GM18498 (cell line): ENCODE measurements around the gene RGL2.
"Not testable (repeated sequence)": the region's sequence is repeated elsewhere in the genome, so short reads cannot be mapped to it uniquely, and the experiment has no call there.

ENCODE experiments used
- ATAC-seq: cut with Tn5 transposase; IDR thresholded peaks from one replicate; pipeline ENCODE4 v1.9.1; 2021; ENCODE audit warnings: mild to moderate bottlenecking, moderate library complexity; ENCODE audit not compliant: unreplicated experiment

The RGL2 gene

GRCh38 chr6:33273924-33274902 is 24.5 kb downstream of the RGL2 start:
- ATAC-seq, result no peak

- no peak for ATAC-seq
These were observed 25.4 kb downstream of the RGL2 start for GRCh38 chr6:33273129-33273923.

DNA sequence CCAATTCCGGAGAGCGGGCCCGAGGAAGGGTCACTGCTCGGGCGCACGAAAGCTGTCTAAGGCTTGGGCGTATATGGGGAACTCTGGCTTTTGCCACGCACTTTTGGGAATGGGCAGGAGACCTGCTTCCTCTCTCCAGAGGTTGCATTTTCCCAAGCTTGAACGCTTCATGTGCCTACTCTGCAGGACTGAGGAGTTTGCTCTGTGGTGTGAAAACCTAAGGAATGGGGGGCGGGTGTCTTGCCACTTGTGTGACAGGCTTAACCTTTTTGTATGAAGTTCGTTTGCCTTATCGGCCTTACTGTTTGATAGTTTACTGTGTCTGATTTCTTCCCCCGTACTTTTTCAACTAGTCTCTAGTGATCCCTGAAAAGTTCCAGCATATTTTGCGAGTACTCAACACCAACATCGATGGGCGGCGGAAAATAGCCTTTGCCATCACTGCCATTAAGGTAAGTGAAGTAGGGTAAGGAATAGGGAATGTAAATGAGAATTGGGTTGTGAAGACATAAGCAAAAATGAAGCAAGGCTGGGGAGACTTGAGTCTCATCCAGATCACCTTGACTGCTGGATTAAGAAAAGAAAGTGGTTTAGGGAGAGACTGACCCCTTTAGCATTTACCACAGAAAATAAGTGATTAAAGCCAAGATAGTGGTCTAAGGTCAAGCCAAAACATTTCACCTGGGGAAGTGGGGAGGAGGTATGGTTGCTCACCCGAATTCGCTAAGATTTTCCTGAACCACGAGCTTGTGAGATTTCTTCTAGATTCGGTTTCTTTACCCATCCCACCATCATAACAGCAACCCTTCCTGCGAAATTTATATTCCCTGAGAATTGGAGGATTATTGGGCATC is 26.2 kb downstream of the RGL2 start:
- no peak for ATAC-seq

- ATAC-seq, result peak; percentile 83
These were observed 27.1 kb downstream of the RGL2 start, which contains the start of the genes RPS18 and VPS52 for GRCh38 chr6:33271468-33272274. TSS of gene RPS18 (plus strand) at chr6:33272075. CDS start at chr6:33272120, 45 bp downstream. TSS of gene VPS52 (minus strand) at chr6:33271876. CDS start at chr6:33271675, 201 bp downstream.

- ATAC-seq, result no peak
These were observed 27.6 kb downstream of the RGL2 start for GRCh38 chr6:33271117-33271467.

- no peak for ATAC-seq
These were observed 34.7 kb downstream of the RGL2 start for GRCh38 chr6:33264015-33264414.

DNA sequence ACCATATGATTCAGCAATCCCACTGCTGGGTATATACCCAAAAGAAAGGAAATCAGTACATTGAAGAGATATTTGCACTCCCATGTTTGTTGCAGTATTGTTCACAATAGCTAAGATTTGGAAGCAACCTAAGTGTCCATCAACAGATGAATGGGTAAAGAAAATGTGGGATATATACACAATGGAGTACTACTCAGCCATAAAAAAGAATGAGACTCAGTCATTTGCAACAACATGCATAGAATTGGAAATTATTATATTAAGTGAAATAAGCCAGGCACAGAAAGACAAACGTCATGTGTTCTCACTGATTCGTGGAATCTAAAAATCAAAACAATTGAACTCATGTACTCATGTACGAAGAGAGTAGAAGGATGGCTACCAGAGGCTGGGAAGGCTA is 36.3 kb downstream of the RGL2 start:
- ATAC-seq, result not testable (repeated sequence)

DNA sequence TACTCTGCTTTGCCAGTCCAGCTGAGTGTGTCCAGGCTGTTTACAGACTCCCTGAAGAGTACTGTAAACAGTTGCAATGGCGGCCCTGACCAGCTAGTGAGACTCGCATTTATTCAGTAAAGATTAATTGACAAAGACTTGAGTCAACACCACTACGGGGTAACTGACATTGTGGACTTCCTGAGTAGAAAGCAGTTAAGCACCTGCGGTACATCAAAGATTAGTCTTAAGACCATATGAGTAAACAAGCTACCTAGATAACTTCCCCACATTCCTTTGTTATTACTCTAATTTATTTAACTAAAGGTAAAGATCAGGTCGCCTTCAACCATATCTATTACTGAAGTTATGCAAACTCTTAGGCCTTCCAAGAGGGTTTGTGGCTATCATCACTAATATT is 39.7 kb downstream of the RGL2 start:
- ATAC-seq, result no peak

- ATAC-seq, result no peak
These were observed 44.2 kb downstream of the RGL2 start for GRCh38 chr6:33254591-33254990.

- no peak for ATAC-seq
These were observed 46.0 kb downstream of the RGL2 start for GRCh38 chr6:33252759-33253158.

- ATAC-seq, result no peak
These were observed 47.2 kb downstream of the RGL2 start for GRCh38 chr6:33251395-33252012.

DNA sequence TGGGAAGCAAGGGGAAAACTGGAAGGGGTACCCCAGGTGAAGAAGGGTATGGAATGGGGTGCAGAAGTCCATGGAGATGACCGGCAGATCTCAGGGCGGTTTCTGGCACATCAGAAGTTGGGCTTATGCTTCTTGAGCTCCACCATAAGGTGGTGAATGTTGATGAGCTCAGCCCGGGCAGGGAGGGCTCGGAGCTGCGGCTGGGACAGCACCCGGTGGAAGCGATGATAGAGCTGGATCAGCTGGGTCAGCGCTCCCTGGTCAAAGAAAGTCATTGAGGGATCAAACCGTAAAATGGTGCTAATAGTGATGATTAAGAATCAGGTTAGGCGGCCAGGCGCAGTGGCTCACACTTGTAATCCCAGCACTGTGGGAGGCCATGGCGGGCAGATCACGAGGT is 48.0 kb downstream of the RGL2 start:
- no peak for ATAC-seq

- ATAC-seq, result peak; percentile 1
These were observed 48.8 kb downstream of the RGL2 start for GRCh38 chr6:33249732-33250630.

- ATAC-seq, result peak; percentile 87
These were observed 49.6 kb downstream of the RGL2 start for GRCh38 chr6:33248932-33249731.

DNA sequence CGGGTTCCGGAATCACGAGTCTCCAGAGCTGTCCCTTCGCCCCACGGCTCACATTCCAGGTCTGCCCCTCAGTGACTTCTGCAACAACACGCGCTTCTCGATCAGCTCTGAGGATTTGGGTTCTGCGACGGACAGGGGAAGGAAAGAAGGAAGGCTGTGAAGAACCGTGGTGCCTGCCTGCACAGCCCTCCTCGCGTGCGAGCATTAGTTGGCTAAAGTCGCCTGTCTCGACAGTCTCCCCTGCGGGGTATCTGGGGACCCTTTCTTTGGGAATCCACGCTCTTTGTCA is 50.2 kb downstream of the RGL2 start:
- peak; percentile 5 for ATAC-seq

- ATAC-seq, result peak; percentile 38
These were observed 50.6 kb downstream of the RGL2 start for GRCh38 chr6:33247977-33248642.

GRCh38 chr6:33243476-33243875 is 55.3 kb downstream of the RGL2 start:
- no peak for ATAC-seq
